Renal cortex interstitium (tissue), 11 donors: Measurements from ENCODE around the gene CCAR1. TPM values are rescaled to one million over a fixed set of nuclear protein-coding genes. Genes with fewer than 3 reads are reported as not detected.
"Not testable (repeated sequence)": the region's sequence is repeated elsewhere in the genome, so short reads cannot be mapped to it uniquely, and the experiment has no call there.

Source experiments
- DNase-seq, 11 donors: peaks; one replicate each; pipeline ENCODE4 v3.0.0-alpha.2; 2013; ENCODE audit warnings: low read depth in 9 of 11, low spot score in 4 of 11; ENCODE audit errors: extremely low read depth in 1 of 11
- polyA plus RNA-seq, 3 donors: library from polyadenylated mRNA; unstranded; fragments of 120-200 nt; gene quantifications; one replicate each; pipeline ENCODE4 v1.2.1, GENCODE V29; 2013; ENCODE audit not compliant: insufficient read length in 3 of 3

Gene CCAR1
- polyA plus RNA-seq, 3 donors, result 152 to 202 (median 191) TPM

DNA sequence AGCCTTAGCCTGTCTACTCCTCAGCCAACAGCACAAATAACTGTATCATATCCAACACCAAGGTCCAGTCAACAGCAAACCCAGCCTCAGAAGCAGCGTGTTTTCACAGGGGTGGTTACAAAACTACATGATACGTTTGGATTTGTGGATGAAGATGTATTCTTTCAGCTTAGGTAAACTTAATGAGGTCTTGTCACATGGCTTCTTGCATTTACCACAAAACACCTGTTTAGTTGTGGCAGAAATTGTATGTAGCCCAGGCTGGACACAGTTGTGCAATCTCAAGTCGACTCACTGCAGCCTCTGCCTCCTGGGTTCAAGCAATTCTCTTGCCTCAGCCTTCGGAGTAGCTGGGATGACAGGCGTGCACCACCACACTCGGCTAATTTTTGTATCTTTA is 21.4 kb downstream of the CCAR1 start:
- no peak for DNase-seq

DNA sequence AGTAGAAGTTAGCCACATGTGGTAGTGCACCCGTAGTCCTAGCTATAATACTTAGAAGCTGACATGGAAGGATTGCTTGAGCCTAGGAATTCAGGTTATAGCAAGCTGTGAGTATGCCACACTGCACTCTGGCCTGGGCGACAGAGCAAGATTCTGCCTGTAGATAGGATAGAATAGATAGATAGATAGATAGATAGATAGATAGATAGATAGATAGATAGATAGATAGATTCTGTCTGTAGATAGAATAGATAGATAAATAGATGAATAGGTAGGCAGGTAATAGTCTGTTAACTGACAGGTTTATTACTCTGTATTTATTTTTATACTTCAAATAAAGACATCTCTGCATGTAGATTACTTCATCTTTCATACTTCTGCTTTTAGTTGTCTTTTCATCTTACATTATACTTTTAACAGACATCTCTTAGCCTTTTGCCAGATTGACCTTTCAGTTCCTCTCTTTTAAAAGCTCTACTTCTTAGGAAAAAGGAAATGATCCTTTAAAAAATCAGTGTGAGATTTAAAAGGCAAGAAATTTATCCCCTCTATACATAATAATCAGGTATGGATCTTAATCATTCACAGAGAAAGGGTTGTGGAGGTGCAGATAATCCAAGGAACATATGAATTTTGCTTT is 31.8 kb downstream of the CCAR1 start:
- no peak for DNase-seq

GRCh38 chr10:68756246-68756645 is 35.2 kb downstream of the CCAR1 start:
- DNase-seq, result no peak

GRCh38 chr10:68756766-68757165 is 35.7 kb downstream of the CCAR1 start:
- DNase-seq, result no peak

GRCh38 chr10:68759223-68759863 is 38.3 kb downstream of the CCAR1 start:
- no peak for DNase-seq

GRCh38 chr10:68759967-68760366 is 38.9 kb downstream of the CCAR1 start:
- DNase-seq, result no peak

GRCh38 chr10:68767407-68767806 is 46.4 kb downstream of the CCAR1 start:
- DNase-seq, result not testable (repeated sequence)

DNA sequence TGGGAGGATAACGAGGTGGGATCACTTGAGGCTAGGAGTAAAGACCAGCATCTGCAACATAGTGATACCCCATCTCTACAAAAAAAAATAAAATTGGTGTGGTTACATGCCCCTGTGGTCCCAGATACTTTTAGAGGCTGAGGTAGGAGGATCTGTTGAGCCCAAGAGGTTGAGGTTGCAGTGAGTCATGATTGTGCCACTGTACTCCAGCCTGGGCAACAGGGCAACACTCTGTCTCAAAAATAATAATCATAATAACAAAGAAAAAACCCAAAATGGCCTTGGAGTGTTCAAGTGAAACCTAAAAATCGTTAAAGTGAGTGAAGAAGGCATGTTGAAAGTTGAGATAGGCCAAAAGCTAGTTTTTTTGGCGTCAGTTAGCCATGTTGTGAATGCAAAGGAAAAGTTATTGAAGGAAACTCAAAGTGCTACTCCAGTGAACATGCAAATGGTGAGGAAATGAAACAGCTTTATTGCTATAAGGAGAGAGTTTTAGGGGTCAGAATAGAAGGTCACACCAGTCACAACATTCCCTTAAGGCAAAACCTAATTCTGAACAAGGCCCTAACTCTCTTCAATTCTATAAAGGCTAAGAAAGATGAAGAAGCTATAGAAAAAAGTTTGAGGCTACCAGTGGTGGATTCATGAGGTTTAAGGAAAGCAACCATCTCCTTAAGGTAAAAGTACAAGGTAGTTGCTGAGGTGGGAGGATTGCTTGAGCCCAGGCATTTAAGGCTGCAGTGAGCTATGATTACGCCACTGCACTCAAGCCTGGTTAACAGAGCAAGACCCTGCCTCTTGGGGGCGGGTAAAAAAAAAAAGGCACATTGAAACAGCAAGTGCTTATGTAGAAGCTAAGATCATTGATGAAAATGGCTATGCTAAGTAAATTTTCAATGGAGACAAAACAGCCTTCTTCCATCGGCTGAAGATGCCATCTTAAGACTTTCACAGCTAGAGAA is 60.9 kb downstream of the CCAR1 start:
- DNase-seq, result no peak

DNA sequence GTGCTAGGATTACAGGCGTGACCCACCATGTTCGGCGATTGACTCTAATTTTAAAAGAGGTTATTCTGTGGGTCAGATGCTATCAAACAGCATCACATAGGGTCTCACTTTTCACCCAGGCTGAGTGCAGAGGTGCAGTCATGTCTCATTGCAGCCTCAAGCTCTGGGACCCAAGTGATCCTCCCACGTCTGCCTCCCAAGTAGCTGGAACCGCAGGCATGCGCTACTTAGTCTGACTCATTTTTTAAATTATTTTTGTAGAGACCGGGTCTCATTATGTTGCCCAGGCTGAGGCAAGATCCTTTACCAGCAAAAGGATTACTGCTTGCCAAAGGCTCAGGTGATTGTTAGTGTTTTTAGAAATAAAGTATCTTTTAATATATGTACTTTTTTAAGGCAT is 63.4 kb downstream of the CCAR1 start:
- no peak for DNase-seq

DNA sequence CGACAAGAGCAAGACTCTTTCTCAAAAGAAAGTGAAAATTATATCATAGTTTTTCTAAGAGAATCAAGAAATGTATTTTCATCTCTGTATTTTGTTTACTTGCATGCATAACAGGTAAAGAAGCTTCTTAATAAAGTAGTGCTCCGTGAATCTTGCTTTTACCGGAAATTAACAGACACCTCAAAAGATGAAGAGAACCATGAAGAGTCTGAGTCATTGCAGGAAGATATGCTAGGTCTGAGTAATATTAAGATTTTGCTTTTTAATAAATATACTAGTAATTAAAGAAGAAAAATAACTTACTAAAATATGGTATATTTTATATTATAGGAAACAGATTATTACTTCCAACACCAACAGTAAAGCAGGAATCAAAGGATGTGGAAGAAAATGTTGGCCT is 66.8 kb downstream of the CCAR1 start:
- no peak for DNase-seq

DNA sequence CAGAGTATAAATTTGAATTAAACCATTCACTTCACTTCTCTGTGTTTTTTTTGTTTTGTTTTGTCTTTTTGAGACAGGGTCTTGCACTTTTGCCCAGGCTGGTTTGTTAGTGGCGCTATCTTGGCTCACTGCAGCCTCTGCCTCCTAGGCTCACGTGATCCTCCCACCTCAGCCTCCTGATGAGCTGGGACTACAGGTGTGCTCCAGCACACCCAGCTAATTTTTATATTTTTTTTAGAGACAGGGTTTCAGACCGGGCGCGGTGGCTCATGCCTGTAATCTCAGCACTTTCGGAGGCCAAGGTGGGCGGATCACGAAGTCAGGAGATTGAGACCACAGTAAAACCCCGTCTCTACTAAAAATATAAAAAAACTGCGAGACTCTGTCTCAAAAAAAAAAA is 69.4 kb downstream of the CCAR1 start:
- no peak for DNase-seq

GRCh38 chr10:68792115-68792514 is 71.1 kb downstream of the CCAR1 start:
- no peak for DNase-seq

DNA sequence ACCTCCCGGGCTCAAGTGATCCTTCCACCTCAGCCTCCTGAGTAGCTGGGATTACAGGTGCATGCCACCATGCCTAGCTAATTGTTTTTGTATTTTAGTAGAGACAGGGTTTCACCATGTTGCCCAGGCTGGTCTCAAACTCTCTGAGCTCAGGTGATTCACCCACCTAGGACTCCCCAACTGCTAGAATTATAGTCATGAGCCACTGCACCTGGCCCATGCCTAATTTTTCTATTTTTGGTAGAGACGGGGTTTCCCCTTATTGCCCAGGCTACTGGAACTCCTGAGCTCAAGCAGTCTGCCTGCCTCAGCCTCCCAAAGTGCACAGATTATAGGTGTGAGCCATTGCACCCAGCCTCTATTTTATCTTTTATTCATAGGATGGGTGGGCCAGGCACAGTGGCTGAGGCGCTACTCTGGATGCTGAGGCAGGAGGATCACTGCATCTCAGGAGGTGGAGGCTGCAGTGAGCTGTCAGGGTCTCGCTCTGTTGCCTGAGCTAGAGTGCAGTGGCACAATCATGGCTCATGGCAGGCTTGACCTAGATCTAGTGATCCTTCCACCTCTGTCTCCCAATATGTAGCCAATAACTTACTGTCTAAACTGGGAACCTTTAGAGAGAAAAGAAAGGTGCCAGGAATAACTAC is 75.0 kb downstream of the CCAR1 start:
- no peak for DNase-seq

DNA sequence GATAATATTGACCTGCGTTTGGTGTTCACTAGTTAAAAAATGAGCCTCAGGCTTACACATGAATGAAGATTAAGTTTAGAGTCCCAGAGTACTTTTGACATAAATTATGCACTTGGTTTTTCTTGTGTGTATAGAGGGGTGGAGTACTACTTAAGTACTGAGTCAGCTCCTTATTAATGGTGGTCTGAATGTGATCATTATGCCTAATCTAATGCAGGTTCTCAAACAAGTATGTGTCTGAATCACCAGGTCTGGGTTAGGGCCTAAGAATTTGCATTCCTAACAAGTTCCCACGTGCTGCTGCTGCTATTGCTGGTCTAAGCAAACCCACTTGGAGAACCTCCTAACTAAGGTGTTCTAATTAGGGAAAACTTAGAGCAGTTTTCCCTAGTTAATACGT is 75.6 kb downstream of the CCAR1 start:
- no peak for DNase-seq

- no peak for DNase-seq
Measured at GRCh38 chr10:68800211-68800610, 79.2 kb downstream of the CCAR1 start.

DNA sequence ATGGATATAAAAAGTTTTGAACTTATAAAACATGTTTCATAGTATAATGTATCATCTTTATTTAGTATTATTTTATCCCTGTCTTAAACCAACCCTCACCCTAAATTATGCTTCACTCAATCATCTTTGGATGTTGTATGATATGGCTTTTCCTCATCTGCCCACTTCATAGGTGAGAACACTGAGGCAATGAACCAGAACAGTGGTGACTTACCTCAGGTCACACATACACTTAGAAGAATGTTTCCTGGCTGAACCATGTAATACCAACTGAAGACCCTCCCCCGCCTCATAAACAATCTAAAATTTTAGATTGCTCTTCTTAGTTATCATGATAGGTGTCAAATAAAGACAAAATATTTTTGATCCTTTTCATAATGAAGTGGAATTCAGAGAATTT is 83.7 kb downstream of the CCAR1 start:
- no peak for DNase-seq

- not testable (repeated sequence) for DNase-seq
Measured at GRCh38 chr10:68810830-68811229, 89.8 kb downstream of the CCAR1 start.

- no peak for DNase-seq
Measured at GRCh38 chr10:68811314-68812009, 90.4 kb downstream of the CCAR1 start.

- DNase-seq, result no peak
Measured at GRCh38 chr10:68812420-68812819, 91.4 kb downstream of the CCAR1 start.
